Stomach (tissue), 4 donors: Measurements from ENCODE around the gene TTLL1.

Experiments used
- CTCF ChIP-seq, 7 experiments: fragments of 450-650 bp in 4 of 7; fragments of 200-600 bp in 3 of 7; sonication (generic) in 3 of 7; IDR thresholded peaks; one replicate each; pipeline ENCODE4 v1.5.1; 2016 to 2019; ENCODE audit warnings: antibody characterized with exemption in 7 of 7, control low read depth in 2 of 7, mild to moderate bottlenecking in 1 of 7
- EP300 ChIP-seq: sonication (generic); formaldehyde crosslinking; IDR thresholded peaks from one replicate; pipeline ENCODE4 v1.6.1; 2017; ENCODE audit warnings: antibody characterized with exemption
- POLR2A ChIP-seq, 4 donors: fragments of 450-650 bp; IDR thresholded peaks; one replicate each; pipeline ENCODE4 v1.6.1; 2016; ENCODE audit warnings: antibody characterized with exemption in 4 of 4, control low read depth in 2 of 4, mild to moderate bottlenecking in 1 of 4, moderate library complexity in 1 of 4

- no peak for TF ChIP-seq CTCF (IDR thresholded peaks at IDR 0.05)
- TF ChIP-seq POLR2A (IDR thresholded peaks at IDR 0.05), result no peak
- no peak for TF ChIP-seq EP300
Observed at GRCh38 chr22:43128928-43129424, 39.8 kb upstream of the TTLL1 start.
